K562 (cell line): ENCODE data around the gene NRXN2. TPM values are rescaled to one million over a fixed set of nuclear protein-coding genes. Genes with fewer than 3 reads are reported as not detected.
A peak's percentile ranks its signal among the peaks of the same experiment; 100 is the strongest.

Experiments used
- ARID1B ChIP-seq: fragments of 450-650 bp; IDR thresholded peaks from 2 replicates; pipeline ENCODE4 v1.6.1; 2016; ENCODE audit warnings: antibody characterized with exemption, mild to moderate bottlenecking, inconsistent platforms
- CSDE1 ChIP-seq, 2 experiments: fragments of 450-650 bp; IDR thresholded peaks; 2 replicates each; pipeline ENCODE4 v1.6.1; 2016; ENCODE audit warnings: mild to moderate bottlenecking in 1 of 2
- ESRRA ChIP-seq: fragments of 450-650 bp; IDR thresholded peaks from 2 replicates; pipeline ENCODE4 v1.6.1; 2014; ENCODE audit warnings: low read depth, mild to moderate bottlenecking, moderate library complexity, borderline replicate concordance
- HDGF ChIP-seq: fragments of 450-650 bp; IDR thresholded peaks from 2 replicates; pipeline ENCODE4 v1.6.1; 2016
- MTA3 ChIP-seq: fragments of 450-650 bp; formaldehyde crosslinking; IDR thresholded peaks from 2 replicates; pipeline ENCODE4 v1.6.1; 2017; ENCODE audit warnings: mild to moderate bottlenecking, borderline replicate concordance
- RCOR1 ChIP-seq, 2 experiments: IDR thresholded peaks; 2 replicates each; pipeline ENCODE4 v1.6.1; 2012; ENCODE audit warnings: low read depth in 2 of 2, low read length in 2 of 2, borderline replicate concordance in 1 of 2, improper control_type of control experiment in 1 of 2
- TAF7 ChIP-seq: fragments of 450-650 bp; IDR thresholded peaks from 2 replicates; pipeline ENCODE4 v1.6.1; 2016; ENCODE audit warnings: missing genetic modification characterization, missing compliant biosample characterization
- TCF3 ChIP-seq: sonication (generic); formaldehyde crosslinking; IDR thresholded peaks from 2 replicates; pipeline ENCODE4 v1.4.0; 2020; ENCODE audit warnings: mild to moderate bottlenecking, missing genetic modification reagents
- ZEB2 ChIP-seq: fragments of 450-650 bp; IDR thresholded peaks from 2 replicates; pipeline ENCODE4 v1.6.1; 2016
- ZNF696 ChIP-seq: fragments of 250-450 bp; sonication (Bioruptor Pico); conservative IDR thresholded peaks from 2 replicates; pipeline ENCODE4 v1.4.0; 2020; ENCODE audit warnings: mild to moderate bottlenecking, moderate library complexity
- ZNF707 ChIP-seq: fragments of 250-450 bp; sonication (Bioruptor Pico); conservative IDR thresholded peaks from 2 replicates; pipeline ENCODE4 v1.8.0; 2022; ENCODE audit warnings: inconsistent platforms, mild to moderate bottlenecking, moderate library complexity
- polyA plus RNA-seq, 8 experiments: library from polyadenylated mRNA; depleted of rRNA in 4 of 8; stranded (reverse) in 5 of 8; unstranded in 3 of 8; fragments of >200 nt; fragmentation: Nextera tagmentation in 2 of 8; fragmentation: Illumina TruSeq in 1 of 8; extraction: Ambion mirVana in 2 of 8; extraction: Trizol in 1 of 8; gene quantifications; 2 replicates each; pipeline versions ENCODE4 v1.2.1 to v1.2.3, GENCODE V29; 2011 to 2014; ENCODE audit warnings: inconsistent platforms in 1 of 8, missing spikeins in 1 of 8
- total RNA-seq, 7 experiments: library from RNA; depleted of rRNA in 6 of 7; stranded (reverse); fragments of >200 nt in 6 of 7; fragmentation: Illumina TruSeq in 2 of 7; extraction: Trizol in 2 of 7; gene quantifications; 2 replicates each; pipeline versions ENCODE4 v1.2.1 to v1.2.3, GENCODE V29; 2011 to 2021; ENCODE audit warnings: low replicate concordance in 1 of 7
- TF ChIP-seq, protein P1 (sequence below): fragments of 450-650 bp; IDR thresholded peaks from 2 replicates; pipeline ENCODE4 v1.6.1; 2016; ENCODE audit warnings: low read depth
- TF ChIP-seq, protein P2 (sequence below): fragments of 450-650 bp; IDR thresholded peaks from 2 replicates; pipeline ENCODE4 v1.6.1; 2016; ENCODE audit warnings: low read depth, mild to moderate bottlenecking, moderate library complexity
- TF ChIP-seq, protein P3 (sequence below), 2 experiments: fragments of 450-650 bp; IDR thresholded peaks; 2 replicates each; pipeline ENCODE4 v1.6.1; 2016
- TF ChIP-seq, protein P4 (sequence below): fragments of 250-450 bp; sonication (Bioruptor Pico); IDR thresholded peaks from 2 replicates; pipeline ENCODE4 v1.9.0; 2021; ENCODE audit warnings: mild to moderate bottlenecking
- TF ChIP-seq, protein P5 (sequence below): fragments of 250-450 bp; sonication (Bioruptor Pico); IDR thresholded peaks from 2 replicates; pipeline ENCODE4 v1.5.0; 2020; ENCODE audit warnings: mild to moderate bottlenecking

NRXN2 gene
- total and polyA plus RNA-seq, 9 of the 15 experiments (the other 6 are each of a cell fraction or from before 2014, with no cell fraction given) = 0.07 to 0.47 (median 0.15) TPM; not detected in 4

DNA sequence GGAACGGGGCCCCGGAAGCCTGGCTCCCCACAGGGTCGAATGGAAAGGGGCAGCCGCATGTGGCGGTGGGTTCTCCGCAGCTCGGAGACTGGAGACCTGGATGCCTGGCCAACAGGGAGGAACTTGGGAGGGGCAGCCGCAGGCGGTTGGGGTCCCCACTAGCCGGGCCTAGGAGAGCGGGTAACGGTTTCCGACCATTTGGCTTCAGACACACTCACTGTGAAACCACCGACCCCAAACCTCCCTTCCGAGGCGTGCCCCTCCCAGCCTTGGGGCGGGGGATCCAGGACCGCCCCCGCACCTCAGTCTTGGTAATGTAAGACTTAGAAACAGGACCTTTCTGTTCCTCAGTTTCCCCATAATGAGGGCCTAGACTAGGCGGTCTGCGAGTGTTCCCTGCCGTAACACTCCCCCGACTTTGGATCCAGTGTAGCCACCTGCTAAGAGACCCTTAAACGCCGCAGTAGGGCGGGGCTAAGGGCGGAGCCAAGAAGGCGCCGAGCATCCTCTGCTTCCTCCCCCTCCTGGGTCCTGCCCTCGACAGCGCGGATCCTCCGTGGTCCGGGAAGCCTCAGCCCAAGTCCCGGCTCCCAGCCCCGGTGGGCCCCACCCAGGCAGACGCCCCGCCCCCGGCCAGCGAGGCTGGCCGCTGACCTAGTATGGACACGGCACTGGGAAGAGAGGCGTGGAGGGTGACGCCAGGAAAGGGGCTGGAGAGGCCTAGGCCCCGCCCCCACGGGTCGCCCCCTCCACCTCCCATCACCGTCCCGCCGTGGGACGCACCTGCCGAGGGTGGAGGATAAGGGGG is 22.7 kb upstream of the NRXN2 start (continued):
- TF ChIP-seq ARID1B = no peak
- TF ChIP-seq, protein P1, sequence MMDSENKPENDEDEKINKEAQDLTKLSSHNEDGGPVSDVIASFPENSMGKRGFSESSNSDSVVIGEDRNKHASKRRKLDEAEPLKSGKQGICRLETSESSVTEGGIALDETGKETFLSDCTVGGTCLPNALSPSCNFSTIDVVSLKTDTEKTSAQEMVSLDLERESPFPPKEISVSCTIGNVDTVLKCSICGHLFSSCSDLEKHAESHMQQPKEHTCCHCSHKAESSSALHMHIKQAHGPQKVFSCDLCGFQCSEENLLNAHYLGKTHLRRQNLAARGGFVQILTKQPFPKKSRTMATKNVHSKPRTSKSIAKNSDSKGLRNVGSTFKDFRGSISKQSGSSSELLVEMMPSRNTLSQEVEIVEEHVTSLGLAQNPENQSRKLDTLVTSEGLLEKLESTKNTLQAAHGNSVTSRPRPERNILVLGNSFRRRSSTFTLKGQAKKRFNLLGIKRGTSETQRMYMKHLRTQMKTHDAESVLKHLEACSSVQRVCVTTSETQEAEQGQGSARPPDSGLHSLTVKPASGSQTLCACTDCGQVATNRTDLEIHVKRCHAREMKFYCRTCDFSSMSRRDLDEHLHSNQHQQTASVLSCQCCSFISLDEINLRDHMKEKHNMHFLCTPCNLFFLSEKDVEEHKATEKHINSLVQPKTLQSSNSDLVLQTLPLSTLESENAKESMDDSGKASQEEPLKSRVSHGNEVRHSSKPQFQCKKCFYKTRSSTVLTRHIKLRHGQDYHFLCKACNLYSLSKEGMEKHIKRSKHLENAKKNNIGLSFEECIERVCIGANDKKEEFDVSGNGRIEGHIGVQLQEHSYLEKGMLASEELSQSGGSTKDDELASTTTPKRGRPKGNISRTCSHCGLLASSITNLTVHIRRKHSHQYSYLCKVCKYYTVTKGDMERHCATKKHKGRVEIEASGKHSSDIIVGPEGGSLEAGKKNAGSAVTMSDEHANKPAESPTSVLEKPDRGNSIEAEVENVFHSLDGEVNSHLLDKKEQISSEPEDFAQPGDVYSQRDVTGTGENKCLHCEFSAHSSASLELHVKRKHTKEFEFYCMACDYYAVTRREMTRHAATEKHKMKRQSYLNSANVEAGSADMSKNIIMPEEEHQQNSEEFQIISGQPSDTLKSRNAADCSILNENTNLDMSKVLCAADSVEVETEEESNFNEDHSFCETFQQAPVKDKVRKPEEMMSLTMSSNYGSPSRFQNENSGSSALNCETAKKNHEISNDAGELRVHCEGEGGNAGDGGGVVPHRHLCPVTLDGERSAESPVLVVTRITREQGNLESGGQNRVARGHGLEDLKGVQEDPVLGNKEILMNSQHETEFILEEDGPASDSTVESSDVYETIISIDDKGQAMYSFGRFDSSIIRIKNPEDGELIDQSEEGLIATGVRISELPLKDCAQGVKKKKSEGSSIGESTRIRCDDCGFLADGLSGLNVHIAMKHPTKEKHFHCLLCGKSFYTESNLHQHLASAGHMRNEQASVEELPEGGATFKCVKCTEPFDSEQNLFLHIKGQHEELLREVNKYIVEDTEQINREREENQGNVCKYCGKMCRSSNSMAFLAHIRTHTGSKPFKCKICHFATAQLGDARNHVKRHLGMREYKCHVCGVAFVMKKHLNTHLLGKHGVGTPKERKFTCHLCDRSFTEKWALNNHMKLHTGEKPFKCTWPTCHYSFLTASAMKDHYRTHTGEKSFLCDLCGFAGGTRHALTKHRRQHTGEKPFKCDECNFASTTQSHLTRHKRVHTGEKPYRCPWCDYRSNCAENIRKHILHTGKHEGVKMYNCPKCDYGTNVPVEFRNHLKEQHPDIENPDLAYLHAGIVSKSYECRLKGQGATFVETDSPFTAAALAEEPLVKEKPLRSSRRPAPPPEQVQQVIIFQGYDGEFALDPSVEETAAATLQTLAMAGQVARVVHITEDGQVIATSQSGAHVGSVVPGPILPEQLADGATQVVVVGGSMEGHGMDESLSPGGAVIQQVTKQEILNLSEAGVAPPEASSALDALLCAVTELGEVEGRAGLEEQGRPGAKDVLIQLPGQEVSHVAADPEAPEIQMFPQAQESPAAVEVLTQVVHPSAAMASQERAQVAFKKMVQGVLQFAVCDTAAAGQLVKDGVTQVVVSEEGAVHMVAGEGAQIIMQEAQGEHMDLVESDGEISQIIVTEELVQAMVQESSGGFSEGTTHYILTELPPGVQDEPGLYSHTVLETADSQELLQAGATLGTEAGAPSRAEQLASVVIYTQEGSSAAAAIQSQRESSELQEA = no peak
- no peak for TF ChIP-seq TCF3 (CRISPR knock-in tag)
- TF ChIP-seq HDGF = no peak
- TF ChIP-seq, protein P2, sequence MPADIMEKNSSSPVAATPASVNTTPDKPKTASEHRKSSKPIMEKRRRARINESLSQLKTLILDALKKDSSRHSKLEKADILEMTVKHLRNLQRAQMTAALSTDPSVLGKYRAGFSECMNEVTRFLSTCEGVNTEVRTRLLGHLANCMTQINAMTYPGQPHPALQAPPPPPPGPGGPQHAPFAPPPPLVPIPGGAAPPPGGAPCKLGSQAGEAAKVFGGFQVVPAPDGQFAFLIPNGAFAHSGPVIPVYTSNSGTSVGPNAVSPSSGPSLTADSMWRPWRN = no peak
- TF ChIP-seq, protein P3, sequence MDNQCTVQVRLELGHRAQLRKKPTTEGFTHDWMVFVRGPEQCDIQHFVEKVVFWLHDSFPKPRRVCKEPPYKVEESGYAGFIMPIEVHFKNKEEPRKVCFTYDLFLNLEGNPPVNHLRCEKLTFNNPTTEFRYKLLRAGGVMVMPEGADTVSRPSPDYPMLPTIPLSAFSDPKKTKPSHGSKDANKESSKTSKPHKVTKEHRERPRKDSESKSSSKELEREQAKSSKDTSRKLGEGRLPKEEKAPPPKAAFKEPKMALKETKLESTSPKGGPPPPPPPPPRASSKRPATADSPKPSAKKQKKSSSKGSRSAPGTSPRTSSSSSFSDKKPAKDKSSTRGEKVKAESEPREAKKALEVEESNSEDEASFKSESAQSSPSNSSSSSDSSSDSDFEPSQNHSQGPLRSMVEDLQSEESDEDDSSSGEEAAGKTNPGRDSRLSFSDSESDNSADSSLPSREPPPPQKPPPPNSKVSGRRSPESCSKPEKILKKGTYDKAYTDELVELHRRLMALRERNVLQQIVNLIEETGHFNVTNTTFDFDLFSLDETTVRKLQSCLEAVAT (IDR thresholded peaks at IDR 0.05) = no peak
- TF ChIP-seq RCOR1 (IDR thresholded peaks at IDR 0.05; ENCODE audit: borderline replicate concordance in 1 of 2, low read depth in 2 of 2, low read length in 2 of 2) = peak in 1 of 2 experiments; percentile 72; a peak in 2 of 4 replicates
- TF ChIP-seq ZNF696 (CRISPR knock-in tag) = no peak
- 0 out of 2 replicates have a peak, but pooled peaks have one; percentile 30 for TF ChIP-seq MTA3
- TF ChIP-seq, protein P4, sequence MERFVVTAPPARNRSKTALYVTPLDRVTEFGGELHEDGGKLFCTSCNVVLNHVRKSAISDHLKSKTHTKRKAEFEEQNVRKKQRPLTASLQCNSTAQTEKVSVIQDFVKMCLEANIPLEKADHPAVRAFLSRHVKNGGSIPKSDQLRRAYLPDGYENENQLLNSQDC (CRISPR knock-in tag) = no peak
- TF ChIP-seq ESRRA = no peak
- TF ChIP-seq TAF7 (tag) = no peak
- TF ChIP-seq, protein P5, sequence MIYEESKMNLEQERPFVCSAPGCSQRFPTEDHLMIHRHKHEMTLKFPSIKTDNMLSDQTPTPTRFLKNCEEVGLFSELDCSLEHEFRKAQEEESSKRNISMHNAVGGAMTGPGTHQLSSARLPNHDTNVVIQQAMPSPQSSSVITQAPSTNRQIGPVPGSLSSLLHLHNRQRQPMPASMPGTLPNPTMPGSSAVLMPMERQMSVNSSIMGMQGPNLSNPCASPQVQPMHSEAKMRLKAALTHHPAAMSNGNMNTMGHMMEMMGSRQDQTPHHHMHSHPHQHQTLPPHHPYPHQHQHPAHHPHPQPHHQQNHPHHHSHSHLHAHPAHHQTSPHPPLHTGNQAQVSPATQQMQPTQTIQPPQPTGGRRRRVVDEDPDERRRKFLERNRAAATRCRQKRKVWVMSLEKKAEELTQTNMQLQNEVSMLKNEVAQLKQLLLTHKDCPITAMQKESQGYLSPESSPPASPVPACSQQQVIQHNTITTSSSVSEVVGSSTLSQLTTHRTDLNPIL (CRISPR knock-in tag) = no peak
- TF ChIP-seq CSDE1 (IDR thresholded peaks at IDR 0.05) = no peak
- no peak for TF ChIP-seq ZNF707
- TF ChIP-seq ZEB2 = 0 out of 2 replicates have a peak, but pooled peaks have one; percentile 10
